SK-N-SH treated with all-trans-retinoic acid at 6 μM for 48 hours (cell line): ENCODE data around the gene CORO1C.

Source experiments
- CREB5 ChIP-seq: fragments of 250-450 bp; sonication (Bioruptor Pico); IDR thresholded peaks from 2 replicates; pipeline ENCODE4 v1.5.1; 2020; ENCODE audit warnings: low read depth, mild to moderate bottlenecking, moderate library complexity
- PPARA ChIP-seq: fragments of 250-450 bp; sonication (Bioruptor Pico); IDR thresholded peaks from 2 replicates; pipeline ENCODE4 v1.5.0; 2020; ENCODE audit warnings: mild to moderate bottlenecking, borderline replicate concordance
- TCF4 ChIP-seq: fragments of 250-450 bp; sonication (Bioruptor Pico); IDR thresholded peaks from 2 replicates; pipeline ENCODE4 v1.8.0; 2021; ENCODE audit warnings: mild to moderate bottlenecking, moderate library complexity, borderline replicate concordance
- TF ChIP-seq, protein P1 (sequence below): fragments of 250-450 bp; sonication (Bioruptor Pico); IDR thresholded peaks from 2 replicates; pipeline ENCODE4 v1.8.0; 2020; ENCODE audit warnings: mild to moderate bottlenecking, moderate library complexity, borderline replicate concordance

DNA sequence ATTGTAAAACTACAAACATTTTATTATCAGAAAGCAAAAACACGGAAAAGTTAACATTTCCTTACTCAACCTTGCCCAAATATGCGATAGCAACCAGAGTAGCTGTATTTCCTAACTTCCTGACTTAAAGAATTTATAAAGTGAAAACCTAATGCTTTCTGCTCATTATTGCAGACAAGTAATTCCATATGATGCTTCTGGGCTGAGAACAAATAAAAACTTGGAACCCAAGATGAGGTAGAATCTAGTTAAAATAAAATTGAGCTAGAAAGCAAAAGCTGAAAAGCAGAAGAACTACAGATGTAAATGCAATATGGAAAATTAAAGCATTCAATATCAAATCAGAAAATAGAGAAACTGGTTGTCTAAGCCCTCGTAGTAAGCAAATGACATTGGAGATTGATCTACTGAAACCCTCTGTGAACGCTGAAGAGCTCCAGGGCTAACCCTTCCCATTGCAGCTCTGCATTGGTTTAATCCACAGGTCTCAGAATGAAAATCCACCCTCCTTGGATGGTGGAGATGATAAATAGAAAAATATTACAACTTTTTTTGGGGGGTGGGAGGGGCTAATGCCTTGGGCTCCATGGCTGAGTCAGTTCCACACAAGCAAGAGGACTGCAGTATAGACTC is 40.7 kb downstream of the CORO1C start:
- TF ChIP-seq, protein P1, sequence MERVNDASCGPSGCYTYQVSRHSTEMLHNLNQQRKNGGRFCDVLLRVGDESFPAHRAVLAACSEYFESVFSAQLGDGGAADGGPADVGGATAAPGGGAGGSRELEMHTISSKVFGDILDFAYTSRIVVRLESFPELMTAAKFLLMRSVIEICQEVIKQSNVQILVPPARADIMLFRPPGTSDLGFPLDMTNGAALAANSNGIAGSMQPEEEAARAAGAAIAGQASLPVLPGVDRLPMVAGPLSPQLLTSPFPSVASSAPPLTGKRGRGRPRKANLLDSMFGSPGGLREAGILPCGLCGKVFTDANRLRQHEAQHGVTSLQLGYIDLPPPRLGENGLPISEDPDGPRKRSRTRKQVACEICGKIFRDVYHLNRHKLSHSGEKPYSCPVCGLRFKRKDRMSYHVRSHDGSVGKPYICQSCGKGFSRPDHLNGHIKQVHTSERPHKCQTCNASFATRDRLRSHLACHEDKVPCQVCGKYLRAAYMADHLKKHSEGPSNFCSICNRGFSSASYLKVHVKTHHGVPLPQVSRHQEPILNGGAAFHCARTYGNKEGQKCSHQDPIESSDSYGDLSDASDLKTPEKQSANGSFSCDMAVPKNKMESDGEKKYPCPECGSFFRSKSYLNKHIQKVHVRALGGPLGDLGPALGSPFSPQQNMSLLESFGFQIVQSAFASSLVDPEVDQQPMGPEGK = no peak
- no peak for TF ChIP-seq TCF4 (CRISPR knock-in tag)
- no peak for TF ChIP-seq PPARA (CRISPR knock-in tag)
- TF ChIP-seq CREB5 (CRISPR knock-in tag) = no peak
